IMR-90 (cell line): ENCODE measurements around the gene ITGB2. TPM values are rescaled to one million over a fixed set of nuclear protein-coding genes. Genes with fewer than 3 reads are reported as not detected.

Experiments
- ATAC-seq: fragments of 200-7000 bp; cut with Tn5 transposase; 2 replicates; pipeline ENCODE4 v1.9.1; 2020; ENCODE audit warnings: low read depth, mild to moderate bottlenecking, moderate library complexity
- BruUV-seq: library from RNA; stranded (reverse); fragments of 400-500 nt; replicated peaks from 2 replicates; lab custom pipeline; 2021; lab: Mats Ljungman, UMichigan
- CTCF ChIA-PET: fragments of 300-600 bp; formaldehyde crosslinking; extraction: SDS; loops from one replicate; lab custom pipeline; 2021; ENCODE audit warnings: antibody characterized with exemption; lab: Yijun Ruan, JAX
- POLR2A ChIA-PET: fragments of 300-600 bp; sonication (Branson Sonifier 250); formaldehyde crosslinking; loops from one replicate; lab custom pipeline; 2022; ENCODE audit warnings: antibody characterized with exemption; ENCODE audit not compliant: unreplicated experiment; lab: Charles Lee
- DNase-seq: peaks from one replicate; pipeline ENCODE4 v3.0.0; 2013
- H2AFZ ChIP-seq: replicated peaks from 2 replicates; pipeline ENCODE3; 2013; ENCODE audit warnings: low read length, mild to moderate bottlenecking; ENCODE audit not compliant: poor library complexity
- H2AK5ac ChIP-seq: 2 replicates; pipeline ENCODE4 v1.6.1; 2013; ENCODE audit warnings: low read depth, low read length, inconsistent platforms
- H2AK9ac ChIP-seq: replicated peaks from 2 replicates; pipeline ENCODE3; 2013; ENCODE audit warnings: mild to moderate bottlenecking, low read depth, low read length, moderate library complexity; ENCODE audit not compliant: poor library complexity
- H2BK120ac ChIP-seq: 2 replicates; pipeline ENCODE4 v1.6.1; 2013; ENCODE audit warnings: low read depth, low read length, inconsistent platforms
- H2BK15ac ChIP-seq: 3 replicates; pipeline ENCODE4 v1.6.1; 2013; ENCODE audit warnings: low read depth, low read length, inconsistent platforms
- H2BK20ac ChIP-seq: 2 replicates; pipeline ENCODE4 v1.6.1; 2013; ENCODE audit warnings: low read depth, mild to moderate bottlenecking, inconsistent platforms, low read length, moderate library complexity
- H2BK5ac ChIP-seq: 2 replicates; pipeline ENCODE4 v1.6.1; 2013; ENCODE audit warnings: mild to moderate bottlenecking, low read depth, low read length, inconsistent platforms; ENCODE audit not compliant: poor library complexity, severe bottlenecking
- H3K14ac ChIP-seq: replicated peaks from 2 replicates; pipeline ENCODE4 v1.6.1; 2013; ENCODE audit warnings: low read depth, low read length, inconsistent platforms
- H3K18ac ChIP-seq: 2 replicates; pipeline ENCODE4 v1.6.1; 2013; ENCODE audit warnings: low read depth, low read length, control low read depth
- H3K23ac ChIP-seq: 2 replicates; pipeline ENCODE4 v1.6.1; 2013; ENCODE audit warnings: low read depth, low read length, inconsistent platforms
- H3K27ac ChIP-seq: 2 replicates; pipeline ENCODE4 v1.5.1; 2013; ENCODE audit warnings: mild to moderate bottlenecking, control low read depth, low read length; ENCODE audit not compliant: insufficient read depth
- H3K27me3 ChIP-seq: 2 replicates; pipeline ENCODE4 v1.6.1; 2013; ENCODE audit warnings: low read length; ENCODE audit not compliant: control insufficient read depth, insufficient read depth
- H3K36me3 ChIP-seq: 2 replicates; pipeline ENCODE4 v1.6.1; 2013; ENCODE audit warnings: low read length, mixed read lengths; ENCODE audit not compliant: control insufficient read depth, insufficient read depth
- H3K4ac ChIP-seq: 2 replicates; pipeline ENCODE4 v1.6.1; 2013; ENCODE audit warnings: low read depth, low read length, inconsistent platforms
- H3K4me1 ChIP-seq: 2 replicates; pipeline ENCODE4 v1.6.1; 2013; ENCODE audit warnings: low read length, mixed read lengths; ENCODE audit not compliant: control insufficient read depth, insufficient read depth
- H3K4me2 ChIP-seq: 2 replicates; pipeline ENCODE4 v1.6.1; 2013; ENCODE audit warnings: low read depth, mild to moderate bottlenecking, control low read depth, low read length, moderate library complexity
- H3K4me3 ChIP-seq: 2 replicates; pipeline ENCODE4 v1.5.1; 2013; ENCODE audit warnings: low read depth, mild to moderate bottlenecking, control low read depth, low read length, moderate library complexity; ENCODE audit not compliant: insufficient read depth
- H3K56ac ChIP-seq: 2 replicates; pipeline ENCODE4 v1.6.1; 2013; ENCODE audit warnings: low read length, inconsistent platforms; ENCODE audit not compliant: insufficient read depth; ENCODE audit errors: extremely low read depth
- H3K79me1 ChIP-seq, 2 experiments: 2 replicates each; pipeline ENCODE4 v1.6.1; 2013; ENCODE audit warnings: low read length in 2 of 2, inconsistent platforms in 1 of 2, low read depth in 1 of 2
- H3K9ac ChIP-seq: 2 replicates; pipeline ENCODE4 v1.6.1; 2013; ENCODE audit warnings: low read depth, low read length, control low read depth
- H3K9me1 ChIP-seq: 2 replicates; pipeline ENCODE4 v1.6.1; 2013; ENCODE audit warnings: low read length, inconsistent platforms; ENCODE audit not compliant: insufficient read depth
- H3K9me3 ChIP-seq: 2 replicates; pipeline ENCODE4 v1.6.1; 2013; ENCODE audit warnings: low read length; ENCODE audit not compliant: control insufficient read depth, insufficient read depth
- H4K20me1 ChIP-seq: 2 replicates; pipeline ENCODE4 v1.6.1; 2013; ENCODE audit warnings: low read length, inconsistent platforms; ENCODE audit not compliant: insufficient read depth
- H4K5ac ChIP-seq: 2 replicates; pipeline ENCODE4 v1.6.1; 2013; ENCODE audit warnings: mild to moderate bottlenecking, low read depth, low read length, control low read depth
- H4K8ac ChIP-seq, 2 experiments: 2 replicates each; pipeline ENCODE4 v1.6.1; 2013; ENCODE audit warnings: low read depth in 2 of 2, low read length in 2 of 2, control low read depth in 1 of 2, inconsistent platforms in 1 of 2
- H4K91ac ChIP-seq: 2 replicates; pipeline ENCODE4 v1.6.1; 2013; ENCODE audit warnings: low read depth, low read length, inconsistent platforms; ENCODE audit not compliant: insufficient read depth
- BHLHE40 ChIP-seq: fragments of 150-350 bp; IDR thresholded peaks from 2 replicates; pipeline ENCODE4 v1.6.1; 2016; ENCODE audit warnings: mild to moderate bottlenecking, low read depth, low read length
- CEBPB ChIP-seq: IDR thresholded peaks from 2 replicates; pipeline ENCODE4 v1.6.1; 2012; ENCODE audit warnings: low read depth, low read length, improper control_type of control experiment
- FOS ChIP-seq: fragments of 150-350 bp; IDR thresholded peaks from 2 replicates; pipeline ENCODE4 v1.6.1; 2016; ENCODE audit warnings: low read depth, low read length
- MAFK ChIP-seq: IDR thresholded peaks from 2 replicates; pipeline ENCODE4 v1.6.1; 2012; ENCODE audit warnings: low read depth, low read length, improper control_type of control experiment
- MXI1 ChIP-seq: IDR thresholded peaks from 2 replicates; pipeline ENCODE4 v1.6.1; 2012; ENCODE audit warnings: low read depth, mild to moderate bottlenecking, low read length, moderate library complexity, borderline replicate concordance
- NFE2L2 ChIP-seq: fragments of 150-350 bp; IDR thresholded peaks from 2 replicates; pipeline ENCODE4 v1.6.1; 2016; ENCODE audit warnings: low read depth, mild to moderate bottlenecking, low read length
- POLR2A ChIP-seq: IDR thresholded peaks from 2 replicates; pipeline ENCODE4 v1.6.1; 2012; ENCODE audit warnings: mild to moderate bottlenecking, low read depth, low read length
- RAD21 ChIP-seq: IDR thresholded peaks from 2 replicates; pipeline ENCODE4 v1.6.1; 2012; ENCODE audit warnings: low read length, improper control_type of control experiment
- RCOR1 ChIP-seq: IDR thresholded peaks from 2 replicates; pipeline ENCODE4 v1.6.1; 2012; ENCODE audit warnings: mild to moderate bottlenecking, low read length, improper control_type of control experiment; ENCODE audit not compliant: insufficient replicate concordance
- WGBS, 2 experiments: methylation state at CpG; one replicate each; pipeline versions ENCODE4 v1.1.5 to v1.1.7; 2013; ENCODE audit warnings: missing lambda C conversion rate in 2 of 2; ENCODE audit not compliant: insufficient read length in 1 of 2; ENCODE audit errors: extremely low coverage in 2 of 2; 5-methylcytosine and 5-hydroxymethylcytosine counted together
- dilution Hi-C: fragments of 300-500 bp; cut with HindIII; formaldehyde crosslinking; loops from one replicate; pipeline ENCODE4 v1.14.3; 2018; ENCODE audit warnings: low sequenced_read_pairs; ENCODE audit not compliant: unreplicated experiment
- in situ Hi-C: fragments of 300-500 bp; cut with MboI; formaldehyde crosslinking; loops from 3 replicates; pipeline ENCODE4 v1.14.3; 2019; ENCODE audit warnings: low sequenced_read_pairs, inconsistent platforms, mixed read lengths
- intact Hi-C: fragments of 100-400 bp; cut with micrococcal nuclease; formaldehyde crosslinking; loops from 2 replicates; pipeline ENCODE4 v1.10.0; 2022
- polyA plus RNA-seq, 3 experiments: library from polyadenylated mRNA; depleted of rRNA; stranded (reverse); fragments of >200 nt; gene quantifications; 2 replicates each; pipeline ENCODE4 v1.2.3, GENCODE V29; 2012; ENCODE audit warnings: low replicate concordance in 1 of 3
- total RNA-seq: library from RNA; depleted of rRNA; stranded (reverse); fragments of >200 nt; gene quantifications from 2 replicates; pipeline ENCODE4 v1.2.3, GENCODE V29; 2012
- TF ChIP-seq, protein P1 (sequence below): fragments of 150-350 bp; IDR thresholded peaks from 2 replicates; pipeline ENCODE4 v1.6.1; 2017; ENCODE audit warnings: mild to moderate bottlenecking, antibody characterized with exemption, low read length, low read depth
- TF ChIP-seq, protein P2 (sequence below): fragments of 150-350 bp; IDR thresholded peaks from 2 replicates; pipeline ENCODE4 v1.6.1; 2016; ENCODE audit warnings: low read depth, mild to moderate bottlenecking, low read length, moderate library complexity, borderline replicate concordance

Gene ITGB2
- total and polyA plus RNA-seq, 2 of the 4 experiments (the other 2 are of a cell fraction): 0.14 TPM; not detected in 1

DNA sequence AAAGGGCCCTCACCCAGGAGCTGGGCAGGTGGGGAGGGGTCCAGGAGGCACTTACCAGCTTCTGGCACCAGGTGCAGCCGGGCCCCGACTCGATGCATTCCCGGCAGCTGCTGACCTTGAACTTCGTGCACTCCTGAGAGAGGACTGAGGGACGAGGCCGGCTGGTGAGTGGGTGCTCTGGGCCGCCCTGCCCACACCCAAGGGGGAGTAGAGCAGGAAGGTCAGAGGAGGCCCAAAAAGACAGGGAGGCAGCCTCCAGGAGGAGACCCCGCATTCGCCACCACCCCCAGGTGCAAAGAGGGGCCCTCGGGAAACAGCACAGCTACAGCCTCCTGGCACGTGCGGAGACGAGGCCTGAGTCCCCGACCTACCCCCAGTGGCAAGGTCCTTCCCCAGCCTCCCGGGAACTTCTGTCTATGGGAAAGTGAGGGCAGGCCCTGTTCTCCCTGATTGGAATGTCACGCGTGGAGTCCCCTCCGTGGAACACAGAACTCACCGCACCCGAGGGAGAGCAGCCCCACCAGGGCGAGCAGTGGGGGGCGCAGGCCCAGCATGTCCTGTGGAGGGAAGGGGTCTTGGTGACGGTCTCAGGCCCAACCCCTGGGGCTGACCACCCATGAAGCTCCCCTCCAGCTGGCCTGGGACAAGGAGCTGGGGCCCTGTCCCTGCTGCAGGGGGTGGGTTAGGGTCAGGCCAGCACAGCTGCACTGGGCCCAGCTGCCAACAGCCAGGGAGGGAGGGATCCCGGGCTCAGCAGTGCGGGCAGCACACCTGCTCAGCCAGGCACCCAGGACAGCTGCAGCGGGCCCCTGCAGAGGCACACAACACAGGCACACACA is 10.3 kb downstream of the ITGB2 start:
- no peak for TF ChIP-seq MAFK
- TF ChIP-seq FOS: no peak
- TF ChIP-seq RAD21: no peak
- TF ChIP-seq MXI1: no peak
- TF ChIP-seq BHLHE40: no peak
- no peak for TF ChIP-seq RCOR1
- no peak for TF ChIP-seq POLR2A
- TF ChIP-seq, protein P1, sequence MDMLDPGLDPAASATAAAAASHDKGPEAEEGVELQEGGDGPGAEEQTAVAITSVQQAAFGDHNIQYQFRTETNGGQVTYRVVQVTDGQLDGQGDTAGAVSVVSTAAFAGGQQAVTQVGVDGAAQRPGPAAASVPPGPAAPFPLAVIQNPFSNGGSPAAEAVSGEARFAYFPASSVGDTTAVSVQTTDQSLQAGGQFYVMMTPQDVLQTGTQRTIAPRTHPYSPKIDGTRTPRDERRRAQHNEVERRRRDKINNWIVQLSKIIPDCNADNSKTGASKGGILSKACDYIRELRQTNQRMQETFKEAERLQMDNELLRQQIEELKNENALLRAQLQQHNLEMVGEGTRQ: no peak
- TF ChIP-seq, protein P2, sequence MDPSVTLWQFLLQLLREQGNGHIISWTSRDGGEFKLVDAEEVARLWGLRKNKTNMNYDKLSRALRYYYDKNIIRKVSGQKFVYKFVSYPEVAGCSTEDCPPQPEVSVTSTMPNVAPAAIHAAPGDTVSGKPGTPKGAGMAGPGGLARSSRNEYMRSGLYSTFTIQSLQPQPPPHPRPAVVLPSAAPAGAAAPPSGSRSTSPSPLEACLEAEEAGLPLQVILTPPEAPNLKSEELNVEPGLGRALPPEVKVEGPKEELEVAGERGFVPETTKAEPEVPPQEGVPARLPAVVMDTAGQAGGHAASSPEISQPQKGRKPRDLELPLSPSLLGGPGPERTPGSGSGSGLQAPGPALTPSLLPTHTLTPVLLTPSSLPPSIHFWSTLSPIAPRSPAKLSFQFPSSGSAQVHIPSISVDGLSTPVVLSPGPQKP: no peak
- no peak for TF ChIP-seq CEBPB
- no peak for TF ChIP-seq NFE2L2
- H2AFZ ChIP-seq: no peak overlapping the region
- no peak overlapping the region for H3K4ac ChIP-seq
- no peak overlapping the region for H3K27ac ChIP-seq
- no peak overlapping the region for H3K56ac ChIP-seq
- H2BK5ac ChIP-seq: no peak overlapping the region
- 85% methylated on average over 8 of the region's 27 CpGs; no CpG with 5 or more reads in 1 of the 2 experiments for WGBS, 2 experiments
- no peak overlapping the region for H2AK5ac ChIP-seq
- H3K23ac ChIP-seq: no peak overlapping the region
- H3K9me1 ChIP-seq: no peaks in the 10 kb centered on the region
- H2BK120ac ChIP-seq: no peak overlapping the region
- intact Hi-C loops (no loop called here), in situ Hi-C loops (no loop called here), dilution Hi-C loops (no loop called here)
- peaks cover 6% of the 10 kb centered on the region; the same call in 1 of the 2 replicates for H3K4me1 ChIP-seq
- H3K27me3 ChIP-seq: peaks cover 70% of the 10 kb centered on the region
- H3K9ac ChIP-seq: no peak overlapping the region
- no peaks in the 10 kb centered on the region for H3K36me3 ChIP-seq
- ATAC-seq (no peak), DNase-seq (no peak)
- H4K91ac ChIP-seq: no peak overlapping the region
- H3K4me3 ChIP-seq: no peak overlapping the region
- H2BK15ac ChIP-seq: no peak overlapping the region
- no peaks in the 10 kb centered on the region for H3K9me3 ChIP-seq
- H4K8ac ChIP-seq: no peak overlapping the region
- no peak overlapping the region for H3K18ac ChIP-seq
- no peak overlapping the region for H2BK20ac ChIP-seq
- no peak overlapping the region for H2AK9ac ChIP-seq
- no peaks in the 10 kb centered on the region for H4K20me1 ChIP-seq
- H3K4me2 ChIP-seq: no peak overlapping the region
- ChIA-PET POLR2A (no interaction called here), CTCF (no interaction called here)
- H4K5ac ChIP-seq: no peak overlapping the region
- H3K14ac ChIP-seq: no peak overlapping the region
- no TSS peak for BruUV-seq
- H3K79me1 ChIP-seq: no peaks in the 10 kb centered on the region
